OCI-M2 (cell line): Measurements from ENCODE around the gene GRK1.

Source experiments
- DNase-seq: peaks from one replicate; lab custom pipeline; 2025; ENCODE audit not compliant: unreplicated experiment; lab: John Stamatoyannopoulos, UW

Gene GRK1

DNA sequence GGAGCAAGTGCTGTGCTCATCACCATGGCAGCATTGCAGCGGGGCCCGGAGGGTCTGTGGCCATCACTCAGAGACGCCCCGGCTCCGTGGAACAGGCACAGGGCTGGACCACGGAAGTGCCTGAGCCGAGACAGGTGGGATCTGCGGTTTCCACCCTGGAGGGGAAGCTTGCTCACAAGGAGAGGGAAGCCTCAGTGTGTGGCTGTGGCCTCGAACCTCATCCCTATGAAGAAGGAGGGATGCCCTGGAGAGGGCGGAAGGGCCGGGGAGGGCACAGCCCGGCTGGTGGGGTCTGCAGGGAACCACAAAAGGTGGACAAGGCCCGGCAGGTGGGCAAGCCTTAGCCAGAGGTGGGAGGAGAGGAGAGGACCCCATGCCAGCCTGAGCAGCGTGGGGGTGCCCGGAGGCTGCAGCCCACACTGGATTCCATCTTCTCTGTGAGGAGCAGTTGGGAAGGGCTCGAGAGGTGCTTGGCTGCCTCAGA is 61.6 kb downstream of the GRK1 start:
- DNase-seq, result no peak

DNA sequence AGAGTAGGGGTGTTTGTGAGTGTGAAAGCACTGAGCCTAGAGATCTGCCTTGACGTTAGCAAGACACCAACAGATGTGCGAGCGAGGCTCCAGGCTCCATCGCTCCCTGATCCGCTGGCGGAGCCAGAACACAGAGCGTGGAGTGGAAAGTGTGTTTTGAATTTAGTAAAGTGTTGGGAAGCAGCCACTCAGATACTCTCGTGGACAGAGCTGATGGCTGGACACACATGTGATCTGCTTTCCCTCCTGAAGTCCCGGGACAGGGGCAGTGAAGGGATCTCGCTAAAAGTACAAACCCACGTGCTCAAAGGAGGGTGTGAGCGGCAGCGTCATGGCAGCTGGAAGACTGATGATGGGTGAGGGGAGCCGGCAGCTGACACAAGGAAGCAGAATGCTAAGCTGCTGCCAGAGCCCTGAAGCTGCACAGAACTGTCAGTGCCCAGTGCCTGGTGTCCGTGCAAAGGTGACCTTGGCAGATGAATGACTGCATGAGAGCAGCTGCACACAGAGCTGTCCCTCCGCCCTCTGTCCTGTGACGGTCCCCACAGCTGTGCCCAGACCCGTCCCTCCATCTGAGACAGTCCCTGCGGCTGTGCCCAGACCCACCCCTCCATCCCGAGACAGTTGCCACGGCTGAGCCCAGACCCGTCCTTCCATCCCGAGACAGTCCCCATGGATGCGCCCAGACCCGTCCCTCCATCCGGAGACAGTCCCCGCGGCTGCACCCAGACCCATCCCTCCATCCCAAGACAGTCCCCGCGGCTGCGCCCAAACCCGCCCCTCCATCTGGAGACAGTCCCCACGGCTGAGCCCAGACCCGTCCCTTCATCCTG is 62.4 kb downstream of the GRK1 start:
- no peak for DNase-seq

DNA sequence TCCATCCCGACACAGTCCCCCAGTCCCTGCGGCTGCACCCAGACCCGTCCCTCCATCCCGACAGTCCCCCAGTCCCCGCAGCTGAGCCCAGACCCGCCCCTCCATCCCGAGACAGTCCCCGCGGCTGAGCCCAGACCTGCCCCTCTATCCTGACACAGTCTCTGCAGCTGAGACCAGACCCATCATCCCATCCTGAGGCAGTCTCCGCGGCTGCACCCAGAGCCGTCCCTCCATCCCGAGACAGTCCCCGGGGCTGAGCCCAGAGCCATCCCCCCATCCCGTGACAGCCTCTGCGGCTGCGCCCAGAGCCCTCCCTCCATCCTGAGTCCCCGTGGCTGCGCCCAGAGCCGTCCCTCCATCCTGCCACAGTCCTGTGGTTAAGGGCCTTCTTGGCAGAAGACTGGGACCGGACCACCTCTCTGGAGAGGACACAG is 63.3 kb downstream of the GRK1 start:
- DNase-seq, result no peak

DNA sequence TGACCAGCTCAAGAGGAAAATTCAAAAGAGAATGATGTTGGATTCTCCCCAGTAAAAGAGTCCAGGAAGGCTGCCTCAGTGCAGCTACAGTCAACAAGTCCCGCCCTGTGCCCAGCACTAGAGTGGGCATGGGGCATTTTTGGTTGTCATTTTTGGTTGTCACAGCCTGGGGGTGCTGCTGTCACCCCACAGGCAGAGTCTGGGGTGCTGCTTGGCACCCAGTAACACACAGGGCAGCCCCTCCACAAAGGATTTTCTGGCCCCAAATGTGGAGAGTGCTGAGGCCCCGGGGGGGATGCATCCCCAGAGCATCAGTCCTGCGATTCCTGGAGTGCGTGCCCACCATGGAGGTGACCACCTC is 63.8 kb downstream of the GRK1 start:
- no peak for DNase-seq

DNA sequence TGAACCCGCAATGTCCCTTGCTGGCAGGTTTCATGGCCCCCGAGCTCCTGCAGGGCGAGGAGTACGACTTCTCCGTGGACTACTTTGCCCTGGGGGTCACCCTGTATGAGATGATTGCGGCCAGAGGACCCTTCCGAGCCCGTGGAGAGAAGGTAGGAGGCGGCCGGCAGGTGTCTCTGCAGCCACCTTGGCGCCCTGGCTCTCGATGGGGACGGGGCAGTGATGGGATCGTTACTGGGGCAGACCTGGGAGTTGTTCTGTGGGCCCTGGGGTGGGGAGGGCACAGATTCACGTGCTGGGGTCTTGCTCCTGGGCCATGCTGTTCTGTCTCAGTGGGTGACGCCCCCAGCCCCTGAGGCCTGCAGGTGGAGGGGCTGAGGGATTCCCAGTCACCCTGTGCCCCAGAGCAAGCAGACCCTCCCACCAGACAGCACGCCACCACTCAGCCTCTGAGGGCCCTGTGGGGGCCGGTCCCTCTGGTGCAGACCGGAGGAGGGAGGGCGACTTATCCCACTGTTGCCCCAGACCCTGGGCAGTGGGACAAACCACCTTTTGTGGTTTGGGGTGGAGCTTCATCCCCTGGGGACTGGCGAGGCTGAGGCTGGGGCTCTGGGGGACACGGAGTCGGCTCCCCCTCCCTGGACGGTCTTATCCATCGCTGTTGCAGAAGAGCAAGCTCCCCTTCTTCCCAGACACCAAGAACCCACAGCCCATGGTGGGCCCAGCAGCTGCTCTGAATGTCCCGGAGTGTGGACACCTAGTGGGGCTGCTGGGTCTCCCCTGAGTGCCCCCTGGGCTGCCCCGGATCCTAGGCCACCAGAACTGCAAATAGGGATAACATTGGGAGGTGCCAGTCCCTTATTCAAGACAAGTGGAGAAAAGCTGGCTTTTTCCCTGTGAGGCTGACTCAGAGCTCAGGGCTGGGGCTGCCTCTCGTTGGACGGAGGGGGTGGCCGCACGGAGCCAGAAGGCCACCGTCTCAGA is 64.5 kb downstream of the GRK1 start:
- no peak for DNase-seq

DNA sequence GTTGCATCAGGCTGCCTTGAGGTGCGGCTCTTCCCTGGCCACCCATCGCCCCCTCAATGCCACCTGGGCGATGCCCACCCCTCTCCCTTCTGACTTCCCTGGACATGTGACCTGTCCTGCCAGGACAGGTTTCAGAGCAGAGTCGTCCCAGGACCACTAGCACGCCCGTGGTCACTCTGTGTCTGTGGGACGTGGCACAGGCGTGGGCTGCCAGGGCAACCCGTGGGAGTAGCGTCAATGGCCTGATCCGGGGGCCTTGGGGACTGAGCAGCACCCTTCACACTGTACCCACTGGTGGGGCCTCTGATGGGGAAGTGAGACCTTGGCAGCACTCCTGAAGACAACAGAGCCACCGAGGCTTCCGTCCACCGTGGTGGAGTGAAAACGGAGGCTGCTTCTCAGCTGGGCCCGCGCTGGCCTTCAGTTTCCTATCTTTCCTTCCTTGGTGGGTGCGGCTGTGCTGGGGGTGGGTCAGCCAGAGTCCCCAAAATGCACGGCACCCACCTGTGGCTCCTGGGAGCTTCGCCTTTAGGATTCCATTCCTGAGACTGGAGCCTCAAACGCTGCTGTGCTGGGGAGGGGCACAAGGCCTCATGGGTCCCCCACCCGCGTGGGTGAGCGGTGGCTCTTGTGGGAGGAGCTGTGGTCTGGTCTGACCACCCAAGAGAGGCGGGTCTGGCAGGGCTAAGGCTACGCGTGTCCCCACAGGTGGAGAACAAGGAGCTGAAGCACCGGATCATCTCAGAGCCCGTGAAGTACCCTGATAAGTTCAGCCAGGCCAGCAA is 65.3 kb downstream of the GRK1 start:
- DNase-seq, result no peak

DNA sequence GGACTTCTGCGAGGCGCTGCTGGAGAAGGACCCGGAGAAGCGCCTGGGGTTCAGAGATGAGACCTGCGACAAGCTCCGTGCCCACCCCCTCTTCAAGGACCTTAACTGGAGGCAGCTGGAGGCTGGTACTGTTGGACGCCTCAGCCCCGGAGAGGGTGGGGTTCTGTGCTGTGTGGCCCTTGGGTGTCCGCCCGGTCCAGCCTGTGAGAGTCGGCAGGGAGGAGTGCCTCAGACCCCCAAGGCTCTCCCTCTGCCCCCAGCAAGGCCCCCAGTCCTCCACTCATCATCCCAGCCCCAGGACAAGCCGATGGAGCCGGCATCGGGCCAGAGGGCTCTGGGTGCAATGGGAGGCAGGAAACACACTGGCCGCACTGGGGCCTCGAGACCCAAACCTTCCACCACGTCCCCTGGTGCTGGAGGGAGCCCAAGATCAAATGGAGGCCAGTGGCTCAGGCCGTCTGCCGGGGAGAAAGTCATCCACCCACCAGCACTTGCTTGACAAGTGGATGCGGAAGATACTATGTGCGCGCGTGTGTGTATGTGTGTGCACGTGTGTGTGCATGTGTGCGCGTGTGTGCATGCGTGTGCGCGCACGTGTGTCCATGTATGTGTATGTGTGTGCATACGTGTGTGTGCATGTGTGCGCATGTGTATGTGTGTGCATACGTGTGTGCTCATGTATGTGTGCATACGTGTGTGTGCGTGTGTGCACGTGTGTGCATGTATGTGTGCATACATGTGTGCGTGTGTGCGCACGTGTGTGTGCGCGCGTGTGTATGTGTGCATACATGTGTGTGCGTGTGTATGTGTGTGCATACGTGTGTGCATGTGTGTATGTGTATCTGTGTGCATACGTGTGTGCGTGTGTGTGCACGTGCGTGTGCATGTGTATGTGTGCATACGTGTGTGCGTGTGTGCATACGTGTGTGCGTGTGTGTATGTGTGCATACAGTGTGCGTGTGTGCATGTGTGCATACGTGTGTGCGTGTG is 66.2 kb downstream of the GRK1 start:
- DNase-seq, result no peak

DNA sequence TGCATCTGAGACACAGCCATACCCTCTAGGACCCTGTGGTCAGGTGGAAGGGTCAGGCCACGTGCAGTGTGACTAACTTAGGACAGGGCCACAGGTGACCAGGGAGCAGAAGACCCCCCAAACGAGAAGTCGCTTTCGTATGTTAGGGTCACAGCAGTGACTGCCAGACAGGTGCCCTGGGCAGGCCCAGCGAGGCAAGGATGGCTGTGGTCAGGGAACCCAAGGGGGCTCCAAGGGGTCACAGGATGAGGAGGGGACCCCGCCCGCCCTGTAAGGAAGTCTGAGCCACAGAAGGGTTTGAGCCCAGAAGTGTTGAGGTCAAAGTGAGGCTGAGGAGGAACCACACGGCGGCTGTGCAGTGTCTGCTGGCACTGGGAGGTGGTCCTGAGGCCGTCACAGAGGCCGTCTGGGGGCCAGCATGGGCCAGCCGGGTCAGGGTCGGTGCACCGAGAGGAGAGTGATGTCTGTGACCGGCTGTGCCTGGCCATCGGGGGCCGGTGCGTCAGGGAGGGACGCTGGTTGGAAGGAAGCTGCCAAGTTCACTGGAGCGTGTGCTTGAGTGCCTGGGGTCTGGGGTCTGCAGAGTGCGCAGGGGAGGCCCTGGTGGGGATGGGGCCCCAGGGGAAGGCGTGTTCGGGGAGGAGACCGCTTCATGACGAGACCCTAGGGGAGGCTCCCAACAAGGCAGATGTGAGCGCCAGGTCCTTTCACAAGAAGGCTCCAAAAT is 67.2 kb downstream of the GRK1 start:
- DNase-seq, result no peak

DNA sequence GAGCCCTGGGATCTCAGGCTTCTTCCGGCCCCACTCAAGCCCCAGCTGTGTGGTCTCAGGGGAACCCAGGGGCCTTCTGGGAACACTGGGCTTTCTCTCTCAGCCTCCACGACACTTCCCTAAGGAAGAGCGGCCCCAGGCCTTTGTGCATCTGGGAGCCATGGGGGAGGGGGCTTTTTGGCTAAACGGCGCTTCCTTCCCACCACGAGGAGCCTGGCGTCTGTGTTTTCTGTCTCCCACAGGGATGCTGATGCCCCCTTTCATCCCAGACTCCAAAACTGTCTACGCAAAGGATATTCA is 67.8 kb downstream of the GRK1 start:
- DNase-seq, result no peak

DNA sequence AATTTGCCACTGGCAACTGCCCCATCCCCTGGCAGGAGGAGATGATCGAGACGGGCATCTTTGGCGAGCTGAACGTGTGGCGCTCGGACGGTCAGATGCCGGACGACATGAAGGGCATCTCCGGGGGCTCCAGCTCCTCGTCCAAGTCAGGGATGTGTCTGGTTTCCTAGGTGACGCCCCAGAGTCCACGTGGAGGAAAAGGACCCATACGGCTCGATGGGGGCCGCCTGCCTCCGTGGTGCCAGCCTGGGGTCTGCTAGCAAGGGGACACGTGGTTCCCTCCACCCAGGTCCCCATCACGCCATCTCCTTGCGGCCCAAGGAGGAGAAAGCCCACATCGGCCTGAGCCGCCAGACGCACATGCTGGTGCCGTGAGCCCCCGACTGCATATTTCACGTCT is 68.2 kb downstream of the GRK1 start:
- DNase-seq, result no peak

DNA sequence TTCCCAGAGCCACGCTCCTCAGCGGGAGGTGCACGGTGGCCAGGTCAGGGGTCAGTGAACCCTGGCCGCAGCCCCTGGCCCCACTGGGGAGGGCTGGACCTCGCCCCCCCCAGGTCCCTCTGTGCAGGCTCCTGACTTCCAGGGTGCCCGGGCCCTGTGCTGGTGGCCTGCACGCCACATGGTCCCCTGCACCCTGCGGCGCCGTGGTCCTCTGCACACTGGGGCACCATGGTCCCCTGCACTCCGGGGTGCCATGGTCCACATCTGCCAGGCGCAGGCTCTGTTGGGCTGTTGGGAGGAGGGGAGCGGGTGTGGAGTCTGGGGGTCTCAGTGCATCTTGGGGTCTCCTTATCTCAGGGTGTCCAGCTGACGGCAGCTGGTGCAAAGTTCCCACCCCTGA is 68.7 kb downstream of the GRK1 start:
- no peak for DNase-seq

DNA sequence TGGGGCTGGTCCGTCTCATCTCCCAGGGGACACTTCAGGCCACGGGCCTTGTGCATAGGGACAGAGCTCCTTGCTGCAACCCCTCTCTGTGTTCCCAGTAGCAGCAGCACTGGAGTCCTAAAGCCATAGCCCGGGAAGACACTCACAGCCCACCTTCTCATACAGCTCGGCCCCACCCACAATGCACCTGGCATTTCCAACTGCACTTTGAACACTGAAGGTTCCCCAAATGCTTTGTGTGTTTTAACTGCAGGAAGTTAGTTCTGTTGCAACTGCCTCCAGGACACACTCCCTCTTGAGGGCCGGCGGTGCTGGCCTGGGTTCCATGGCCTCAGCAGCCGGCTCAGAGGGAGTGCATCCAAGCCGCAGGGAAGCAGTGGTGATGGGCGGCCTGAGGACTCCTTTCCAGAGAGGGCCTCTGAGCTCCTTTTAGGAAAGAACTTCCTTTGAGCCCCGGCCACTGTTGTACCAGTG is 69.3 kb downstream of the GRK1 start:
- DNase-seq, result no peak

DNA sequence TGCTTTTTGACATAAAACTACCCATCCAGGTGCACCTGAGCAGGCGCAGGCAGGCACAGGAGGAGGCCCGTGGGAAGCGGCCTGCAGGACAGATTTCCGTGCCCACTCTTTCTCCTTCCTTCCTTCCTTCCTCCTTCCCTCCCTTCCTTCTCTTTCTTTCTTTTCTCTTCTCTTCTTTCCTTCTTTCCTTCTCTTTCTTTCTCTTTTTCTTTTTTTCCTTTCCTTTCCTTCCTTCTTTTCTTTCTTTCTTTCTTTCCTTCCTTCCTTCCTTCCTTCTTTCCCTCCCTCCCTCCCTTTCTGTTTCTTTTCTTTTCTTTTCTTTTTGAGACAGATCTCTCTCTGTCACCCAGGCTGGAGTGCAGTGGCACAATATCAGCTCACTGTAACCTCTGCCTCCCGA is 70.8 kb downstream of the GRK1 start:
- DNase-seq, result no peak

DNA sequence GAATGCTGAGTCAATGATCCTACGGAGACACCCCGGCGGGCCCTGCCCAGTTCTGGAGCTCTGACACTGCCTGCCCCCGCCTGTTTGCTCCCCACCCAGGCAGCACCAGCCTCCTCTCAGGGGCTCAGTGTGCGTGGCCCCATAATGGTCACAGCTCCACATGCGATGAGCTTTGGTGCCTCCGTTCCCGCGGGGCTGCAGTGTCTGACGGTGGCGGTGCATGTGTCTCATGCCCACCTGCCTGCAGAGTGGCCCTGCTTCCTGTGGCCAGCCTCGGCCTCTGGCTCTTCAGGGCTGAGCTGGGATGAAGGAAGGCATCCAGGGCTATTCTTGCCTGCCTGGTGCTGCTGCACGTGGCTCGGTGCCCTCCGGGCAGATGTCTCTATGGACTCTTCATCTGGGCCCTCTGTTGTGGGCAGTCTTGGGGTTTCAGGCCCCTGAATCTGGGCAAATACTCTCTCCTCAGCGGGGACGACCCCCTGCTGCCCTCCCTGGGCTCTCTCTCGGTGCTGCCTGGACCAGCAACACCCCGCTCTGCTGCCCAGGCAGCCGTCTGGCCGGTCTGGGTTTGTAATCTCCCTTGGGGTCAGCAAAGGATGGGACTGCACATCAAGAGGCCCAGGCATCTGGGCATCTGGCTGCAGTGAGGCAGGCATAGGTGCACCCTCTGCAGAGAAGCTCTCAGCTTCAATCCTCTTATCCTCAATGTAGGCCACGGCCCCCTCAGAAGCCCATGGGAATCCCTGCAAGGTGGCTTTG is 72.7 kb downstream of the GRK1 start:
- DNase-seq, result no peak

DNA sequence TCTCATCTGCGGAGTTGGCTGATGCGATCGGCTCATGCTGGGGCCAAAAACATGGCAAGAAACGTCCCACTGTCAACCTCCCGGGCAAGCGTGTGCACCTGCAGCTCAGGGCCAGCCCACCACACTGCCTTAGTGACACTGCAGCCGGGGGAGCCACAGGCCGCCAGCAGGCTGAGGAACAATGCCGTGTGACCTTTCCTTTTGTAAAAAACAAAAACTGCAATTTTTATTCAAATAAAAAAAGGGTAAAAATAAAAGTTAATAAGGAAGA is 73.2 kb downstream of the GRK1 start:
- no peak for DNase-seq

DNA sequence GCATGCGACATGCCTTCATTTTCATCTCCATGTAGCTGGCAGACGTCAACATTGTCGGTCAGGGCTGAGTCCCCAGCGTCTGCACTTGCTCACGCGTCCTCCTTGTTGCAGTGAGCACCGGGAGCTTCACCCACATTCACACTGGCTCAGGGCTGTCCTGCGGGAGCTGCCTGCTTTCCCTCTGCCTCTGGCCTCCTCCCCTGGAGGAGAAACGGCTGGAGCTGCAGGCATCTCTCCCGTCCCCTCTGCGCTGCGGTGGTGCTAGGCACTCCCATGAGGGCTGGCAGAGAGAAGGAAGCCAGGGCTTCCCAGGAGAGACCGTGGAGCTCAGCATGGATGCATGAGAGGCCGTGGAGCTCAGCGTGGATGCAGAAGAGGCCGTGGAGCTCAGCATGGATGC is 73.6 kb downstream of the GRK1 start:
- DNase-seq, result no peak

DNA sequence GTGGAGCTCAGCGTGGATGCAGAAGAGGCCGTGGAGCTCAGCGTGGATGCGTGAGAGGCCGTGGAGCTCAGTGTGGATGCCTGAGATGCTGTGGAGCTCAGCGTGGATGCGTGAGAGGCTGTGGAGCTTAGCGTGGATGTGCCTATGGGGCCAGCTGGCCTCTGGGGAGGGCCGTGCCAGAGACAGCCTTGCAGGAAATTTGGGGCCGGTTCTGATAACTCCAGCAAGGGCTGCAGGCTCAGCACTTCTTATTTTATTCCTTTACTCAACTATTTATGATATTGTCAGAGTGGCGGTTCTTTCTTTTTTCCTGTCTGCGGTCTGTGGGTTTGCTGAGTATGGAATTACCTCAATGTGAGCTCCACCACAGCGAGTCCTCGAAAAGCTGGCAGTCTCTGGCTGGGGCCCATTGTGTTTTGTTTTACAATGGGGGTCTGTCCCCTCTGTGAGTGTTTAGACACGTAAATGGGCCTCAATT is 74.2 kb downstream of the GRK1 start:
- no peak for DNase-seq

DNA sequence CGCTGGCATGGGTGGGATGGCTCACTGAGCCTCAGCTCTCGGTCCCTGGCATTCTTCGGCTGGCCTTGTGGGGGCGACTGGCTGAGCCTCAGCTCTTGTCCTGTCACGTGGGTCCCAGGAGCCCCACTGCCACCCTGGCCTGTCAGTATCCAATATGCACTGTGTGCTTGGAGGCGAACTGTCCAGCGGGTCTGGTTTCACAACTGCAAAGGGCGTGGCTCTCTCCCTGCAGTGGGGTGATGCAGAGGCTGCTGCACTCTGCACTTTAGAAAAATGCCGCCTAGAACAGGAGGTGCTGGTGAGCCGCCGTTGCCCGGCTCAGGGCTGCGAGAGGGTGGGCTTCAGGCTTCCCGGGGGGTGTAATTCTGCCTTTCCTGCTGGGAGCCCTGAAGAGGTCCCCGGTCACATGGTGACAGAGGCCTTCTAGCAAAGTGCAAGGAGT is 75.0 kb downstream of the GRK1 start:
- DNase-seq, result no peak
